Measurements from ENCODE around the gene C1GALT1. TPM values are rescaled to one million over a fixed set of nuclear protein-coding genes. Genes with fewer than 3 reads are reported as not detected.

C1GALT1 gene
- polyA plus RNA-seq, 3 donors, result 12.5 to 47.7 (median 45.1) TPM

- Mint-ChIP-seq H3K4me3 (no peak overlapping the region), H3K9me3 (peaks cover 0 to under 1% (median 0%) of the 10 kb centered on the region in 7 donors), H3K4me1 (peaks cover 3% of the 10 kb centered on the region), H3K36me3 (no peaks in the 10 kb centered on the region), H3K27me3 (ENCODE audit: low read depth in 3 of 3) (peaks cover 0 to 2% (median 0%) of the 10 kb centered on the region in 3 donors), H3K27ac (no peak overlapping the region)
- WGBS (ENCODE audit: insufficient coverage), result no CpG with 5 or more reads among the region's 1 CpG
- Histone ChIP-seq H3K4me2 (replicated peaks; ENCODE audit: extremely low read depth, low read length, poor library complexity, severe bottlenecking) (no peak overlapping the region), H2AFZ (ENCODE audit: insufficient read depth, low read depth, low read length, poor library complexity, severe bottlenecking) (no peak overlapping the region), H3K4me3 (replicated peaks in 1 of 3; ENCODE audit: low read depth in 2 of 3, low read length in 3 of 3) (no peak overlapping the region), H3K79me2 (ENCODE audit: insufficient read depth, low read length) (no peaks in the 10 kb centered on the region), H3K27me3 (ENCODE audit: control insufficient read depth in 2 of 2, insufficient read depth in 2 of 2, low read length in 2 of 2) (no peaks in the 10 kb centered on the region), H3K4me1 (ENCODE audit: control insufficient read depth in 1 of 2, insufficient read depth in 2 of 2, low read length in 2 of 2) (no peaks in the 10 kb centered on the region), H3K27ac (ENCODE audit: low read depth in 1 of 2, low read length in 2 of 2) (no peak overlapping the region), H3K36me3 (replicated peaks in 1 of 2; ENCODE audit: control insufficient read depth in 1 of 2, insufficient read depth in 2 of 2, low read length in 2 of 2) (no peaks in the 10 kb centered on the region), H3K9me3 (replicated peaks in 1 of 2; ENCODE audit: control insufficient read depth in 1 of 2, insufficient read depth in 1 of 2, low read length in 2 of 2) (no peaks in the 10 kb centered on the region), H3K9ac (ENCODE audit: insufficient read depth, low read length, poor library complexity, severe bottlenecking) (no peak overlapping the region), H4K20me1 (ENCODE audit: insufficient read depth, low read length) (no peaks in the 10 kb centered on the region)
- TF ChIP-seq CTCF (IDR thresholded peaks at IDR 0.05), result no peak
- no peak for DNase-seq
- intact Hi-C loops (cut with micrococcal nuclease), result no loop called here
These were observed 90.0 kb downstream of the C1GALT1 start for GRCh38 chr7:7272294-7272693.

- WGBS (ENCODE audit: insufficient coverage), result 40% methylated on average over 1 of the region's 3 CpGs
- H3K4me1 Mint-ChIP-seq, result no peaks in the 10 kb centered on the region
- H3K27ac Mint-ChIP-seq, result no peak overlapping the region
- H3K27me3 ChIP-seq (ENCODE audit: control insufficient read depth in 2 of 2, insufficient read depth in 2 of 2, low read length in 2 of 2), result no peaks in the 10 kb centered on the region
- no peaks in the 10 kb centered on the region for H3K79me2 ChIP-seq (ENCODE audit: insufficient read depth, low read length)
- H4K20me1 ChIP-seq (ENCODE audit: insufficient read depth, low read length), result no peaks in the 10 kb centered on the region
- no peaks in the 10 kb centered on the region for H3K9me3 ChIP-seq (replicated peaks in 1 of 2; ENCODE audit: control insufficient read depth in 1 of 2, insufficient read depth in 1 of 2, low read length in 2 of 2)
- H3K4me3 Mint-ChIP-seq, result no peak overlapping the region
- no peak overlapping the region for H2AFZ ChIP-seq (ENCODE audit: insufficient read depth, low read depth, low read length, poor library complexity, severe bottlenecking)
- no peaks in the 10 kb centered on the region for H3K4me1 ChIP-seq (ENCODE audit: control insufficient read depth in 1 of 2, insufficient read depth in 2 of 2, low read length in 2 of 2)
- DNase-seq, result no peak
- TF ChIP-seq CTCF (IDR thresholded peaks at IDR 0.05), result no peak
- peaks cover 0 to 2% (median 0%) of the 10 kb centered on the region in 7 donors for H3K9me3 Mint-ChIP-seq
- intact Hi-C loops (cut with micrococcal nuclease), result no loop called here
- H3K9ac ChIP-seq (ENCODE audit: insufficient read depth, low read length, poor library complexity, severe bottlenecking), result no peak overlapping the region
- no peaks in the 10 kb centered on the region for H3K36me3 ChIP-seq (replicated peaks in 1 of 2; ENCODE audit: control insufficient read depth in 1 of 2, insufficient read depth in 2 of 2, low read length in 2 of 2)
- H3K4me2 ChIP-seq (replicated peaks; ENCODE audit: extremely low read depth, low read length, poor library complexity, severe bottlenecking), result no peak overlapping the region
- no peak overlapping the region for H3K27ac ChIP-seq (ENCODE audit: low read depth in 1 of 2, low read length in 2 of 2)
- peaks cover 0 to 4% (median 0%) of the 10 kb centered on the region in 3 donors for H3K27me3 Mint-ChIP-seq (ENCODE audit: low read depth in 3 of 3)
- no peak overlapping the region for H3K4me3 ChIP-seq (replicated peaks in 1 of 3; ENCODE audit: low read depth in 2 of 3, low read length in 3 of 3)
- no peaks in the 10 kb centered on the region for H3K36me3 Mint-ChIP-seq
These were observed 92.4 kb downstream of the C1GALT1 start for GRCh38 chr7:7274782-7275181.
